ENCODE data around the gene TNFSF8.

TNFSF8 gene

DNA sequence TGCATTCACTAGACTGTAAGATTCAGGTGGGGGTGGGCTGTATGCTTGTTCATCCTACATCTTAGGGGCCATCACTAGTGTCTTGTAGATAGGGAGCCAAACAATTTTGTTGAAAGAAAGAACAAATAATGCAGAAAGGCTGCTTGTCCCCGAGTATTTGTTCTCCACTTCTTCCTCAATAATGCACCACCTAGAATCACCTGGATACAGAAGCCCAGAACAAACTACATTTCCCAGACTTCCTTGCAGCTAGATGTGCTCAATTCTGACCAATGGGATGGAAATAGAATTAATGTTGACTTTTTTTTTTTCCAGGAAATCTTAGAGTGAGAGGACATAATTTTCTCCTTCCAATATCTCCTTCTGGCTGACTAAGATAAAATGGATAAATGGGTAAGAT lies 38.9 kb upstream of the TNFSF8 start:
- Histone ChIP-seq H3K79me2 (ENCODE audit: insufficient read depth, low read length) (no peaks in the 10 kb centered on the region), H3K4me1 (ENCODE audit: insufficient read depth, low read length) (no peaks in the 10 kb centered on the region), H4K20me1 (ENCODE audit: insufficient read depth, low read length) (no peaks in the 10 kb centered on the region), H3K9ac (ENCODE audit: low read depth, low read length) (no peak overlapping the region), H3K4me2 (ENCODE audit: insufficient read depth, low read length) (no peak overlapping the region), H3K36me3 (ENCODE audit: insufficient read depth, low read length) (no peaks in the 10 kb centered on the region), H2AFZ (ENCODE audit: low read depth, low read length) (no peak overlapping the region), H3K27me3 (ENCODE audit: insufficient read depth, low read length, poor library complexity) (no peaks in the 10 kb centered on the region), H3K9me3 (ENCODE audit: insufficient read depth, low read length, severe bottlenecking) (no peaks in the 10 kb centered on the region), H3K4me3 (ENCODE audit: low read depth in 1 of 2, low read length in 2 of 2) (no peak overlapping the region), H3K27ac (ENCODE audit: low read length) (no peak overlapping the region)
- DNase-seq (no peak), ATAC-seq (ENCODE audit: insufficient read depth, low read depth) (no peak)
- TF ChIP-seq, protein P1, sequence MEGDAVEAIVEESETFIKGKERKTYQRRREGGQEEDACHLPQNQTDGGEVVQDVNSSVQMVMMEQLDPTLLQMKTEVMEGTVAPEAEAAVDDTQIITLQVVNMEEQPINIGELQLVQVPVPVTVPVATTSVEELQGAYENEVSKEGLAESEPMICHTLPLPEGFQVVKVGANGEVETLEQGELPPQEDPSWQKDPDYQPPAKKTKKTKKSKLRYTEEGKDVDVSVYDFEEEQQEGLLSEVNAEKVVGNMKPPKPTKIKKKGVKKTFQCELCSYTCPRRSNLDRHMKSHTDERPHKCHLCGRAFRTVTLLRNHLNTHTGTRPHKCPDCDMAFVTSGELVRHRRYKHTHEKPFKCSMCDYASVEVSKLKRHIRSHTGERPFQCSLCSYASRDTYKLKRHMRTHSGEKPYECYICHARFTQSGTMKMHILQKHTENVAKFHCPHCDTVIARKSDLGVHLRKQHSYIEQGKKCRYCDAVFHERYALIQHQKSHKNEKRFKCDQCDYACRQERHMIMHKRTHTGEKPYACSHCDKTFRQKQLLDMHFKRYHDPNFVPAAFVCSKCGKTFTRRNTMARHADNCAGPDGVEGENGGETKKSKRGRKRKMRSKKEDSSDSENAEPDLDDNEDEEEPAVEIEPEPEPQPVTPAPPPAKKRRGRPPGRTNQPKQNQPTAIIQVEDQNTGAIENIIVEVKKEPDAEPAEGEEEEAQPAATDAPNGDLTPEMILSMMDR (IDR thresholded peaks at IDR 0.05; ENCODE audit: borderline replicate concordance, extremely low read depth, low read length, poor library complexity, severe bottlenecking): no peak
- no peak for TF ChIP-seq EZH2 (IDR thresholded peaks at IDR 0.05; ENCODE audit: borderline replicate concordance, low read depth, low read length, severe bottlenecking)

DNA sequence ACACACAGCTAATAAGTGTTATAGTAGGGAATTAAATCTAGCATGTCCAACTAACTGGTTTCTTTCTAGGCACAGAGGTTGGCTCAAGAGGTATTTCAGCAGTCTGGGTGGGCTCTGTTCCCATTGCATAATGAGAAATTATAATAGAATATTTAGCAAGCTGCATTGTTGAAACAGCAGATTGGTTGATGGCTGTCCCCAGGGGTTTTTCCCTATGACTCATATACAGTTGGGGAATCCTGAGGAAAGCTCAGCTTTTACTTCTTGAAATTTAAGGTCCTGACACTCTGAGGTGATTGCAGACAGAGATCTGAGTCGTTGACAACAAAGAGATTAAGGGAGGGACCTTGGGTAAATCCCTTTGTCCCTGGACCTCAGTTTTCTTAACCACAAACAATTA lies 38.3 kb upstream of the TNFSF8 start:
- Histone ChIP-seq H3K27ac (ENCODE audit: low read length) (no peak overlapping the region), H3K4me2 (ENCODE audit: insufficient read depth, low read length) (no peak overlapping the region), H3K4me1 (ENCODE audit: insufficient read depth, low read length) (no peaks in the 10 kb centered on the region), H2AFZ (ENCODE audit: low read depth, low read length) (no peak overlapping the region), H3K9me3 (ENCODE audit: insufficient read depth, low read length, severe bottlenecking) (no peaks in the 10 kb centered on the region), H3K9ac (ENCODE audit: low read depth, low read length) (no peak overlapping the region), H3K4me3 (ENCODE audit: low read depth in 1 of 2, low read length in 2 of 2) (no peak overlapping the region), H3K79me2 (ENCODE audit: insufficient read depth, low read length) (no peaks in the 10 kb centered on the region), H3K27me3 (ENCODE audit: insufficient read depth, low read length, poor library complexity) (no peaks in the 10 kb centered on the region), H3K36me3 (ENCODE audit: insufficient read depth, low read length) (no peaks in the 10 kb centered on the region), H4K20me1 (ENCODE audit: insufficient read depth, low read length) (no peaks in the 10 kb centered on the region)
- ATAC-seq (ENCODE audit: insufficient read depth, low read depth) (no peak), DNase-seq (no peak)
- no peak for TF ChIP-seq EZH2 (IDR thresholded peaks at IDR 0.05; ENCODE audit: borderline replicate concordance, low read depth, low read length, severe bottlenecking)
- TF ChIP-seq, protein P1 (IDR thresholded peaks at IDR 0.05; ENCODE audit: borderline replicate concordance, extremely low read depth, low read length, poor library complexity, severe bottlenecking): no peak

DNA sequence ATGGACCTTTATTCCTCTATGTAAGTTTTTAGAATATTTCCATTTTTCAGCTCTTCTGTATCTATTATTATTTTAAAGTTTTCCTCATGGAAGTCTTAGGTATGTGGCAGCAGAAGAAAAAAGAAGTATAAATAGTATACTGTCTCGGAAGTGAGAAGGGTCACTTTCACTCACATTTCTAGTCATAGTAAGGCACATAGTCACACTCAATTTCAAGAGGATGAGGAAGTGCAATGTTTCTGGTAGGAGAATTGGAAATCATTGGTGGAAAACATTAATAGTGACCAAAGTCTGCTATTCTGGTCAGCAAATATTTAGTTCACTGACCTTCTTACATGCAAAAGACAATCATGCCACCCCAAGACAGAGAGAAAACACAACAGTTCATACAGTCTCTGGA lies 35.2 kb upstream of the TNFSF8 start:
- Histone ChIP-seq H3K27ac (ENCODE audit: low read length) (no peak overlapping the region), H3K4me1 (ENCODE audit: insufficient read depth, low read length) (no peaks in the 10 kb centered on the region), H3K9me3 (ENCODE audit: insufficient read depth, low read length, severe bottlenecking) (peaks cover 9% of the 10 kb centered on the region), H3K36me3 (ENCODE audit: insufficient read depth, low read length) (no peaks in the 10 kb centered on the region), H3K4me3 (ENCODE audit: low read depth in 1 of 2, low read length in 2 of 2) (no peak overlapping the region), H3K79me2 (ENCODE audit: insufficient read depth, low read length) (no peaks in the 10 kb centered on the region), H2AFZ (ENCODE audit: low read depth, low read length) (no peak overlapping the region), H3K4me2 (ENCODE audit: insufficient read depth, low read length) (no peak overlapping the region), H3K9ac (ENCODE audit: low read depth, low read length) (no peak overlapping the region), H4K20me1 (ENCODE audit: insufficient read depth, low read length) (no peaks in the 10 kb centered on the region), H3K27me3 (ENCODE audit: insufficient read depth, low read length, poor library complexity) (no peaks in the 10 kb centered on the region)
- no peak for TF ChIP-seq EZH2 (IDR thresholded peaks at IDR 0.05; ENCODE audit: borderline replicate concordance, low read depth, low read length, severe bottlenecking)
- TF ChIP-seq, protein P1 (IDR thresholded peaks at IDR 0.05; ENCODE audit: borderline replicate concordance, extremely low read depth, low read length, poor library complexity, severe bottlenecking): no peak
- ATAC-seq (ENCODE audit: insufficient read depth, low read depth): no peak
- no peak for DNase-seq

DNA sequence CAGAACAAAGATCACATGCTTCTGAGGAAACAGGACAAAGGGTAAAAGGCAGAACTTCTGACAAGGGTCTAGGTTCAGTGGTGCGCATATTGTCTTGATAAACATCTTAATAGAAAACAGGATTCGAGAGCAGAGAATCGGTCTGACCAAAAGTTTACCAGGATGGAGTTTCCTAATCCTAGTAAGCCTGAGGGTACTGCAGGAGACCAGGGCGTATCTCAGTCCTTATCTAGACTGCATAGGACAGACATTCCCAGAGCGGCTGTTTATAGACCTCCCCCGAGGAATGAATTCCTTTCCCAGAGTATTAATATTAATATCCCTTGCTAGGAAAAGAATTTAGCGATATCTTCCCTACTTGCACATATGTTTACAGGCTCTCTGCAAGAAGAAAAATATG lies 32.4 kb upstream of the TNFSF8 start:
- H3K27ac ChIP-seq (ENCODE audit: low read length): no peak overlapping the region
- H3K27me3 ChIP-seq (ENCODE audit: insufficient read depth, low read length, poor library complexity): no peaks in the 10 kb centered on the region
- no peak overlapping the region for H2AFZ ChIP-seq (ENCODE audit: low read depth, low read length)
- no peaks in the 10 kb centered on the region for H3K36me3 ChIP-seq (ENCODE audit: insufficient read depth, low read length)
- peaks cover 11% of the 10 kb centered on the region for H3K4me1 ChIP-seq (ENCODE audit: insufficient read depth, low read length)
- no peaks in the 10 kb centered on the region for H3K79me2 ChIP-seq (ENCODE audit: insufficient read depth, low read length)
- ATAC-seq (ENCODE audit: insufficient read depth, low read depth) (no peak), DNase-seq (peak; percentile 18)
- no peak overlapping the region for H3K4me2 ChIP-seq (ENCODE audit: insufficient read depth, low read length)
- no peak for TF ChIP-seq EZH2 (IDR thresholded peaks at IDR 0.05; ENCODE audit: borderline replicate concordance, low read depth, low read length, severe bottlenecking)
- TF ChIP-seq, protein P1 (IDR thresholded peaks at IDR 0.05; ENCODE audit: borderline replicate concordance, extremely low read depth, low read length, poor library complexity, severe bottlenecking): no peak
- no peaks in the 10 kb centered on the region for H4K20me1 ChIP-seq (ENCODE audit: insufficient read depth, low read length)
- no peak overlapping the region for H3K4me3 ChIP-seq (ENCODE audit: low read depth in 1 of 2, low read length in 2 of 2)
- no peak overlapping the region for H3K9ac ChIP-seq (ENCODE audit: low read depth, low read length)
- peaks cover 9% of the 10 kb centered on the region for H3K9me3 ChIP-seq (ENCODE audit: insufficient read depth, low read length, severe bottlenecking)

Data from DND-41 (cell line).